Liver (tissue), 3 donors: ENCODE measurements around the gene DHX32.

Source experiments
- CTCF ChIP-seq: fragments of 150-350 bp; IDR thresholded peaks from 2 replicates; pipeline ENCODE4 v1.5.1; 2017; ENCODE audit warnings: improper control_type of control experiment, low read depth, low read length; ENCODE audit not compliant: missing input control
- RAD21 ChIP-seq, 2 donors: IDR thresholded peaks; 2 replicates each; pipeline ENCODE4 v1.6.1; 2016; ENCODE audit warnings: antibody characterized with exemption in 2 of 2, mild to moderate bottlenecking in 2 of 2
- REST ChIP-seq: IDR thresholded peaks from 2 replicates; pipeline ENCODE4 v1.6.1; 2016; ENCODE audit warnings: antibody characterized with exemption, mild to moderate bottlenecking
- RXRA ChIP-seq, 2 donors: IDR thresholded peaks; 2 replicates each; pipeline ENCODE4 v1.6.1; 2017 to 2018; ENCODE audit warnings: antibody characterized with exemption in 2 of 2, mild to moderate bottlenecking in 1 of 2
- donor health status: healthy.
- donor health status: healthy.

- TF ChIP-seq CTCF (no peak), RAD21 (IDR thresholded peaks at IDR 0.05) (no peak), RXRA (IDR thresholded peaks at IDR 0.05) (no peak), REST (no peak)
Observed at GRCh38 chr10:125845617-125846016, 35.5 kb downstream of the DHX32 start.
